ENCODE data around the gene MROH9. TPM values are rescaled to one million over a fixed set of nuclear protein-coding genes. Genes with fewer than 3 reads are reported as not detected.
A peak's percentile ranks its signal among the peaks of the same experiment; 100 is the strongest.

The MROH9 gene
- total RNA-seq, 1 donor from 2014 or later = not detected

- H3K9me3 Mint-ChIP-seq (ENCODE audit: unreplicated experiment) = no peaks in the 10 kb centered on the region
- no peak overlapping the region for H3K4me3 Mint-ChIP-seq (ENCODE audit: unreplicated experiment)
- no peaks in the 10 kb centered on the region for H3K4me1 Mint-ChIP-seq (ENCODE audit: low read depth, unreplicated experiment)
- no peak for DNase-seq
- TF ChIP-seq CTCF (IDR thresholded peaks at IDR 0.05; ENCODE audit: partially characterized antibody, unreplicated experiment) = peak; percentile 77
- no peak overlapping the region for H3K27ac Mint-ChIP-seq (ENCODE audit: unreplicated experiment)
- no peaks in the 10 kb centered on the region for H3K27me3 Mint-ChIP-seq (ENCODE audit: unreplicated experiment)
- no peaks in the 10 kb centered on the region for H3K36me3 Mint-ChIP-seq (ENCODE audit: unreplicated experiment)
Observed at GRCh38 chr1:170967042-170967910, 31.9 kb downstream of the MROH9 start.

GRCh38 chr1:170970256-170970655 is 34.9 kb downstream of the MROH9 start:
- H3K27me3 Mint-ChIP-seq (ENCODE audit: unreplicated experiment) = no peaks in the 10 kb centered on the region
- no peak overlapping the region for H3K4me3 Mint-ChIP-seq (ENCODE audit: unreplicated experiment)
- TF ChIP-seq CTCF (IDR thresholded peaks at IDR 0.05; ENCODE audit: partially characterized antibody, unreplicated experiment) = no peak
- no peaks in the 10 kb centered on the region for H3K4me1 Mint-ChIP-seq (ENCODE audit: low read depth, unreplicated experiment)
- no peak for DNase-seq
- H3K9me3 Mint-ChIP-seq (ENCODE audit: unreplicated experiment) = no peaks in the 10 kb centered on the region
- H3K27ac Mint-ChIP-seq (ENCODE audit: unreplicated experiment) = no peak overlapping the region
- H3K36me3 Mint-ChIP-seq (ENCODE audit: unreplicated experiment) = peaks cover under 1% of the 10 kb centered on the region

GRCh38 chr1:170978371-170978910 is 43.1 kb downstream of the MROH9 start:
- no peak for TF ChIP-seq CTCF (IDR thresholded peaks at IDR 0.05; ENCODE audit: partially characterized antibody, unreplicated experiment)
- Mint-ChIP-seq H3K4me3 (ENCODE audit: unreplicated experiment) (no peak overlapping the region), H3K36me3 (ENCODE audit: unreplicated experiment) (peaks cover 10% of the 10 kb centered on the region), H3K9me3 (ENCODE audit: unreplicated experiment) (no peaks in the 10 kb centered on the region), H3K27me3 (ENCODE audit: unreplicated experiment) (no peaks in the 10 kb centered on the region), H3K27ac (ENCODE audit: unreplicated experiment) (no peak overlapping the region), H3K4me1 (ENCODE audit: low read depth, unreplicated experiment) (no peaks in the 10 kb centered on the region)
- no peak for DNase-seq

- Mint-ChIP-seq H3K36me3 (ENCODE audit: unreplicated experiment) (no peaks in the 10 kb centered on the region), H3K4me3 (ENCODE audit: unreplicated experiment) (no peak overlapping the region), H3K27ac (ENCODE audit: unreplicated experiment) (no peak overlapping the region), H3K4me1 (ENCODE audit: low read depth, unreplicated experiment) (no peaks in the 10 kb centered on the region), H3K9me3 (ENCODE audit: unreplicated experiment) (no peaks in the 10 kb centered on the region), H3K27me3 (ENCODE audit: unreplicated experiment) (no peaks in the 10 kb centered on the region)
- TF ChIP-seq CTCF (IDR thresholded peaks at IDR 0.05; ENCODE audit: partially characterized antibody, unreplicated experiment) = no peak
- no peak for DNase-seq
Observed at GRCh38 chr1:170985406-170985805, 50.1 kb downstream of the MROH9 start.

GRCh38 chr1:170986901-170987300 is 51.6 kb downstream of the MROH9 start:
- DNase-seq = no peak
- no peaks in the 10 kb centered on the region for H3K4me1 Mint-ChIP-seq (ENCODE audit: low read depth, unreplicated experiment)

More at GRCh38 chr1:170986901-170987300, 51.6 kb downstream of the MROH9 start:
- no peaks in the 10 kb centered on the region for H3K27me3 Mint-ChIP-seq (ENCODE audit: unreplicated experiment)
- TF ChIP-seq CTCF (IDR thresholded peaks at IDR 0.05; ENCODE audit: partially characterized antibody, unreplicated experiment) = no peak
- no peaks in the 10 kb centered on the region for H3K9me3 Mint-ChIP-seq (ENCODE audit: unreplicated experiment)
- H3K36me3 Mint-ChIP-seq (ENCODE audit: unreplicated experiment) = no peaks in the 10 kb centered on the region
- no peak overlapping the region for H3K4me3 Mint-ChIP-seq (ENCODE audit: unreplicated experiment)
- no peak overlapping the region for H3K27ac Mint-ChIP-seq (ENCODE audit: unreplicated experiment)
